ENCODE measurements around the gene PLA2R1.

GRCh38 chr2:159910951-159911350, 151.5 kb downstream of the PLA2R1 start:
- TF ChIP-seq, protein P1, sequence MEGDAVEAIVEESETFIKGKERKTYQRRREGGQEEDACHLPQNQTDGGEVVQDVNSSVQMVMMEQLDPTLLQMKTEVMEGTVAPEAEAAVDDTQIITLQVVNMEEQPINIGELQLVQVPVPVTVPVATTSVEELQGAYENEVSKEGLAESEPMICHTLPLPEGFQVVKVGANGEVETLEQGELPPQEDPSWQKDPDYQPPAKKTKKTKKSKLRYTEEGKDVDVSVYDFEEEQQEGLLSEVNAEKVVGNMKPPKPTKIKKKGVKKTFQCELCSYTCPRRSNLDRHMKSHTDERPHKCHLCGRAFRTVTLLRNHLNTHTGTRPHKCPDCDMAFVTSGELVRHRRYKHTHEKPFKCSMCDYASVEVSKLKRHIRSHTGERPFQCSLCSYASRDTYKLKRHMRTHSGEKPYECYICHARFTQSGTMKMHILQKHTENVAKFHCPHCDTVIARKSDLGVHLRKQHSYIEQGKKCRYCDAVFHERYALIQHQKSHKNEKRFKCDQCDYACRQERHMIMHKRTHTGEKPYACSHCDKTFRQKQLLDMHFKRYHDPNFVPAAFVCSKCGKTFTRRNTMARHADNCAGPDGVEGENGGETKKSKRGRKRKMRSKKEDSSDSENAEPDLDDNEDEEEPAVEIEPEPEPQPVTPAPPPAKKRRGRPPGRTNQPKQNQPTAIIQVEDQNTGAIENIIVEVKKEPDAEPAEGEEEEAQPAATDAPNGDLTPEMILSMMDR (IDR thresholded peaks at IDR 0.05 in 8 of 11, conservative IDR thresholded peaks at IDR 0.05 in 3 of 11) = no peak
- no peak for TF ChIP-seq POLR2AphosphoS5 (IDR thresholded peaks at IDR 0.05)
